Sigmoid colon (tissue), 7 donors: ENCODE results near the gene ARRDC3. TPM values are rescaled to one million over a fixed set of nuclear protein-coding genes. Genes with fewer than 3 reads are reported as not detected.
"Not testable (repeated sequence)": the region's sequence is repeated elsewhere in the genome, so short reads cannot be mapped to it uniquely, and the experiment has no call there.

Experiments
- DNase-seq: peaks from one replicate; pipeline ENCODE4 v3.0.0-alpha.2; 2019
- H3K27ac ChIP-seq, 4 donors: fragments of 200-600 bp; sonication (generic); one replicate each; pipeline ENCODE4 v1.5.1; 2016 to 2019; ENCODE audit warnings: mild to moderate bottlenecking in 1 of 4
- H3K27me3 ChIP-seq, 3 donors: fragments of 200-600 bp; sonication (generic); one replicate each; pipeline ENCODE4 v1.5.1; 2019; ENCODE audit warnings: mild to moderate bottlenecking in 1 of 3
- H3K36me3 ChIP-seq, 4 donors: fragments of 200-600 bp; sonication (generic); one replicate each; pipeline ENCODE4 v1.5.1; 2016 to 2019
- H3K4me1 ChIP-seq, 4 donors: fragments of 200-600 bp; sonication (generic); one replicate each; pipeline ENCODE4 v1.5.1; 2017 to 2019
- H3K4me3 ChIP-seq, 4 donors: fragments of 200-600 bp; sonication (generic); one replicate each; pipeline ENCODE4 v1.5.1; 2017 to 2019; ENCODE audit warnings: mild to moderate bottlenecking in 2 of 4, moderate library complexity in 1 of 4
- H3K9me3 ChIP-seq, 4 donors: fragments of 200-600 bp in 3 of 4; sonication (generic) in 3 of 4; one replicate each; pipeline versions ENCODE4 v1.5.1 to v1.6.1; 2013 to 2019
- CTCF ChIP-seq, 4 experiments: fragments of 450-650 bp in 3 of 4; fragments of 200-600 bp in 1 of 4; IDR thresholded peaks; one replicate each; pipeline ENCODE4 v1.5.1; 2016 to 2019; ENCODE audit warnings: antibody characterized with exemption in 4 of 4, mild to moderate bottlenecking in 3 of 4, moderate library complexity in 2 of 4
- EP300 ChIP-seq, 4 donors: sonication (generic); formaldehyde crosslinking; IDR thresholded peaks; one replicate each; pipeline ENCODE4 v1.6.1; 2017; ENCODE audit warnings: antibody characterized with exemption in 4 of 4
- POLR2A ChIP-seq, 2 donors: fragments of 450-650 bp; IDR thresholded peaks; one replicate each; pipeline ENCODE4 v1.6.1; 2016; ENCODE audit warnings: antibody characterized with exemption in 2 of 2, mild to moderate bottlenecking in 2 of 2, moderate library complexity in 2 of 2
- POLR2AphosphoS5 ChIP-seq, 4 donors: sonication (generic); formaldehyde crosslinking; IDR thresholded peaks; one replicate each; pipeline ENCODE4 v1.6.1; 2017; ENCODE audit warnings: antibody characterized with exemption in 4 of 4
- WGBS, 2 donors: extraction: QIAGEN DNeasy Blood & Tissue Kit; methylation state at CpG; one replicate each; pipeline ENCODE4 v1.1.7; 2013; 5-methylcytosine and 5-hydroxymethylcytosine counted together
- intact Hi-C: fragments of 100-400 bp; cut with DNase I; formaldehyde crosslinking; loops from one replicate; pipeline ENCODE4 v1.15.1; 2023
- polyA plus RNA-seq, 3 donors: library from polyadenylated mRNA; stranded (reverse); fragments of 200-250 nt; gene quantifications; one replicate each; pipeline ENCODE4 v1.2.3, GENCODE V29; 2013
- total RNA-seq, 4 donors: library from RNA; depleted of rRNA; stranded (reverse); fragments of >200 nt; gene quantifications; one replicate each; pipeline ENCODE4 v1.1.0, GENCODE V29; 2016
- donor health status: healthy with polysubstance abuse.
- donor health status: Bipolar disorder and iron deficiency.
- donor health status: healthy.

The ARRDC3 gene
- total and polyA plus RNA-seq, 7 donors: 9.7 to 66.7 (median 35.2) TPM

- intact Hi-C loops: no loop called here
- Histone ChIP-seq H3K9me3 (no peaks in the 10 kb centered on the region), H3K27ac (no peak overlapping the region), H3K4me1 (peaks cover 0 to 43% (median 26%) of the 10 kb centered on the region in 4 donors), H3K4me3 (no peak overlapping the region), H3K36me3 (no peaks in the 10 kb centered on the region), H3K27me3 (no peaks in the 10 kb centered on the region)
- WGBS, 2 donors: 66% methylated on average over 8 of the region's 8 CpGs
- DNase-seq: no peak
- no peak for TF ChIP-seq POLR2AphosphoS5 (IDR thresholded peaks at IDR 0.05)
Measured at GRCh38 chr5:91332267-91333045, 50.7 kb downstream of the ARRDC3 start.

GRCh38 chr5:91331705-91332104 lies 51.4 kb downstream of the ARRDC3 start:
- DNase-seq: no peak
- intact Hi-C loops: no loop called here
- Histone ChIP-seq H3K4me3 (no peak overlapping the region), H3K27ac (no peak overlapping the region), H3K4me1 (peaks cover 0 to 44% (median 28%) of the 10 kb centered on the region in 4 donors), H3K27me3 (no peaks in the 10 kb centered on the region), H3K9me3 (no peaks in the 10 kb centered on the region), H3K36me3 (no peaks in the 10 kb centered on the region)
- no peak for TF ChIP-seq CTCF (IDR thresholded peaks at IDR 0.05)
- no peak for TF ChIP-seq EP300 (IDR thresholded peaks at IDR 0.05)
- TF ChIP-seq POLR2A (IDR thresholded peaks at IDR 0.05): no peak
- no peak for TF ChIP-seq POLR2AphosphoS5 (IDR thresholded peaks at IDR 0.05)
- WGBS, 2 donors: 90 to 92% methylated on average over 1 of the region's 1 CpG

- Histone ChIP-seq H3K4me3 (no peak overlapping the region), H3K27ac (peak overlapping the region in 3 of 4 donors; percentile 29 to 65 (median 65)), H3K4me1 (peaks cover 0 to 53% (median 28%) of the 10 kb centered on the region in 4 donors), H3K27me3 (no peaks in the 10 kb centered on the region), H3K9me3 (no peaks in the 10 kb centered on the region), H3K36me3 (no peaks in the 10 kb centered on the region)
- TF ChIP-seq POLR2AphosphoS5 (IDR thresholded peaks at IDR 0.05): no peak
- TF ChIP-seq EP300 (IDR thresholded peaks at IDR 0.05): no peak
- no peak for TF ChIP-seq CTCF (IDR thresholded peaks at IDR 0.05)
- no peak for TF ChIP-seq POLR2A (IDR thresholded peaks at IDR 0.05)
- WGBS, 2 donors: 68 to 71% methylated on average over 1 of the region's 1 CpG
- intact Hi-C loops: loop anchor here (5.0 kb wide), 1 partner anchor 53 kb away; the partner anchor contains the start of gene ARRDC3
- no peak for DNase-seq
Measured at GRCh38 chr5:91329283-91329682, 53.8 kb downstream of the ARRDC3 start.

GRCh38 chr5:91328743-91329142 lies 54.4 kb downstream of the ARRDC3 start:
- TF ChIP-seq CTCF (IDR thresholded peaks at IDR 0.05) (no peak), POLR2AphosphoS5 (IDR thresholded peaks at IDR 0.05) (peak; percentile 78 to 86 (median 86)), EP300 (IDR thresholded peaks at IDR 0.05) (peak in 2 of 4 donors; percentile 48 to 60), POLR2A (IDR thresholded peaks at IDR 0.05) (no peak)
- DNase-seq: no peak
- peaks cover 0 to 53% (median 28%) of the 10 kb centered on the region in 4 donors for H3K4me1 ChIP-seq
- H3K4me3 ChIP-seq: no peak overlapping the region
- intact Hi-C loops: loop anchor here (5.0 kb wide), 1 partner anchor 54 kb away; the partner anchor contains the start of gene ARRDC3
- no peaks in the 10 kb centered on the region for H3K9me3 ChIP-seq
- H3K36me3 ChIP-seq: no peaks in the 10 kb centered on the region
- H3K27me3 ChIP-seq: no peaks in the 10 kb centered on the region
- WGBS, 2 donors: 76 to 78% methylated on average over 4 of the region's 4 CpGs
- H3K27ac ChIP-seq: peak overlapping the region; percentile 23 to 65 (median 47)

- WGBS, 2 donors: 92% methylated on average over 4 of the region's 4 CpGs
- H3K4me3 ChIP-seq, H3K36me3 ChIP-seq, H3K27ac ChIP-seq, intact Hi-C loops, DNase-seq, H3K9me3 ChIP-seq, H3K27me3 ChIP-seq: not testable (repeated sequence)
- H3K4me1 ChIP-seq: peaks cover 0 to 16% (median 6%) of the 10 kb centered on the region in 4 donors
Measured at GRCh38 chr5:91322981-91323380, 60.1 kb downstream of the ARRDC3 start.
